Left cardiac atrium (tissue), 4 donors: ENCODE data around the gene CENPF. TPM values are rescaled to one million over a fixed set of nuclear protein-coding genes. Genes with fewer than 3 reads are reported as not detected.
A peak's percentile ranks its signal among the peaks of the same experiment; 100 is the strongest.
"Not testable (repeated sequence)": the region's sequence is repeated elsewhere in the genome, so short reads cannot be mapped to it uniquely, and the experiment has no call there.

Experiments used
- ATAC-seq, 2 donors: fragments of 200-7000 bp; cut with Tn5 transposase; one replicate each; pipeline ENCODE4 v1.9.1; 2020; ENCODE audit warnings: mild to moderate bottlenecking in 2 of 2, moderate library complexity in 2 of 2
- DNase-seq: peaks from one replicate; pipeline ENCODE4 v3.0.0-alpha.2; 2020
- intact Hi-C, 2 donors: fragments of 100-400 bp; cut with DNase I; formaldehyde crosslinking; loops; one replicate each; pipeline versions ENCODE4 v1.14.1 to v1.15.1; 2022 to 2023
- long read RNA-seq: library from polyadenylated mRNA; unstranded; transcript quantifications from one replicate; pipeline ENCODE4 v2.0.0, GENCODE V29; 2021
- total RNA-seq, 2 donors: library from RNA; stranded (reverse); fragmentation: NEBNext Ultra II Directional; extraction: Animal tissue kit (Norgen Biotek cat#: 25700); gene quantifications; one replicate each; pipeline ENCODE4 v1.2.1, GENCODE V29; 2021
- donor health status: DM: no; HTN: yes; CAD: no.
- donor health status: DM: no; HTN: yes; CAD: no; lungs with severe emphysema.
- donor health status: DM: yes; HTN: yes; CAD: no.
- donor health status: Dilated cardiomyopathy.

CENPF gene, protein sequence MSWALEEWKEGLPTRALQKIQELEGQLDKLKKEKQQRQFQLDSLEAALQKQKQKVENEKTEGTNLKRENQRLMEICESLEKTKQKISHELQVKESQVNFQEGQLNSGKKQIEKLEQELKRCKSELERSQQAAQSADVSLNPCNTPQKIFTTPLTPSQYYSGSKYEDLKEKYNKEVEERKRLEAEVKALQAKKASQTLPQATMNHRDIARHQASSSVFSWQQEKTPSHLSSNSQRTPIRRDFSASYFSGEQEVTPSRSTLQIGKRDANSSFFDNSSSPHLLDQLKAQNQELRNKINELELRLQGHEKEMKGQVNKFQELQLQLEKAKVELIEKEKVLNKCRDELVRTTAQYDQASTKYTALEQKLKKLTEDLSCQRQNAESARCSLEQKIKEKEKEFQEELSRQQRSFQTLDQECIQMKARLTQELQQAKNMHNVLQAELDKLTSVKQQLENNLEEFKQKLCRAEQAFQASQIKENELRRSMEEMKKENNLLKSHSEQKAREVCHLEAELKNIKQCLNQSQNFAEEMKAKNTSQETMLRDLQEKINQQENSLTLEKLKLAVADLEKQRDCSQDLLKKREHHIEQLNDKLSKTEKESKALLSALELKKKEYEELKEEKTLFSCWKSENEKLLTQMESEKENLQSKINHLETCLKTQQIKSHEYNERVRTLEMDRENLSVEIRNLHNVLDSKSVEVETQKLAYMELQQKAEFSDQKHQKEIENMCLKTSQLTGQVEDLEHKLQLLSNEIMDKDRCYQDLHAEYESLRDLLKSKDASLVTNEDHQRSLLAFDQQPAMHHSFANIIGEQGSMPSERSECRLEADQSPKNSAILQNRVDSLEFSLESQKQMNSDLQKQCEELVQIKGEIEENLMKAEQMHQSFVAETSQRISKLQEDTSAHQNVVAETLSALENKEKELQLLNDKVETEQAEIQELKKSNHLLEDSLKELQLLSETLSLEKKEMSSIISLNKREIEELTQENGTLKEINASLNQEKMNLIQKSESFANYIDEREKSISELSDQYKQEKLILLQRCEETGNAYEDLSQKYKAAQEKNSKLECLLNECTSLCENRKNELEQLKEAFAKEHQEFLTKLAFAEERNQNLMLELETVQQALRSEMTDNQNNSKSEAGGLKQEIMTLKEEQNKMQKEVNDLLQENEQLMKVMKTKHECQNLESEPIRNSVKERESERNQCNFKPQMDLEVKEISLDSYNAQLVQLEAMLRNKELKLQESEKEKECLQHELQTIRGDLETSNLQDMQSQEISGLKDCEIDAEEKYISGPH (N-terminal part only)
- 1 to 10 TPM in 1 of 2 donors, under 1 TPM in 1; 0.60 to 1.6 TPM for total RNA-seq
- long read RNA-seq, result 0 reads

GRCh38 chr1:214602764-214603657 is at the start of gene CENPF:
Gene CENPF, plus strand, starts transcription at chr1:214603195. Its CDS starts 10,560 bp downstream, at chr1:214613755.
- DNase-seq, result peak; percentile 96
- ATAC-seq, result peak; percentile 100
- intact Hi-C loops, result no loop called here

- intact Hi-C loops, result no loop called here
- ATAC-seq, result peak in 1 of 2 donors; percentile 90
- no peak for DNase-seq
These were observed 44.9 kb upstream of the CENPF start for GRCh38 chr1:214557952-214558735.

- no peak for DNase-seq
- intact Hi-C loops, result no loop called here
These were observed 39.1 kb upstream of the CENPF start for GRCh38 chr1:214563881-214564280.

DNA sequence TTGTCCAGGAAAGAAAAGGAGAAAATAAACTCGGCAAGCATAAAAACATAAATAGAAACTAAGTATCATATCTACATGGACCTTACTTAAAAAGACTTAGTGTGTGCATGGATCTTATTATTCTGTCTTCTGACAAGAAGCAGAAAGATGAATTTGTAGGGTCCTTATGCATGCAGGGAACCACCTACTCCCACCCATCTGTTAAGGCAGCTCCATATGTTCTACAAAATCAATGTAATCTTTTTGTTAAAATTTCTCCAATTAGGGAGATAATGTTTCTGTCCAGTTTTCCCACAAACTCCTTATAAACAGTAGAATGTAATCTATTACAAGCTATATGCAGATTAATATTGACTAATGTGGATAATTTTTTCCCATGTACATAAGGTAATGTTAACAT is 37.7 kb upstream of the CENPF start:
- intact Hi-C loops, result no loop called here
- DNase-seq (no peak), ATAC-seq (no peak)

More at GRCh38 chr1:214563881-214564280, 39.1 kb upstream of the CENPF start:
- ATAC-seq, result no peak

GRCh38 chr1:214566158-214567104 is 36.6 kb upstream of the CENPF start:
- peak in 1 of 2 donors; percentile 48 for ATAC-seq

GRCh38 chr1:214567481-214567980 is 35.5 kb upstream of the CENPF start:
- intact Hi-C loops, result no loop called here
- DNase-seq (no peak), ATAC-seq (no peak)

More at GRCh38 chr1:214566158-214567104, 36.6 kb upstream of the CENPF start:
- peak; percentile 28 for DNase-seq
- intact Hi-C loops, result no loop called here

- intact Hi-C loops, result no loop called here
- peak; percentile 34 to 72 for ATAC-seq
- DNase-seq, result no peak
These were observed 34.7 kb upstream of the CENPF start for GRCh38 chr1:214568328-214568727.

- DNase-seq (no peak), ATAC-seq (peak in 1 of 2 donors; percentile 78)
- intact Hi-C loops, result no loop called here
These were observed 33.5 kb upstream of the CENPF start for GRCh38 chr1:214569357-214570004.

- intact Hi-C loops, result no loop called here
- DNase-seq (no peak), ATAC-seq (peak in 1 of 2 donors; percentile 46)
These were observed 32.6 kb upstream of the CENPF start for GRCh38 chr1:214570442-214570841.

GRCh38 chr1:214571281-214571680 is 31.7 kb upstream of the CENPF start:
- no peak for ATAC-seq
- intact Hi-C loops, result no loop called here
- DNase-seq, result no peak

DNA sequence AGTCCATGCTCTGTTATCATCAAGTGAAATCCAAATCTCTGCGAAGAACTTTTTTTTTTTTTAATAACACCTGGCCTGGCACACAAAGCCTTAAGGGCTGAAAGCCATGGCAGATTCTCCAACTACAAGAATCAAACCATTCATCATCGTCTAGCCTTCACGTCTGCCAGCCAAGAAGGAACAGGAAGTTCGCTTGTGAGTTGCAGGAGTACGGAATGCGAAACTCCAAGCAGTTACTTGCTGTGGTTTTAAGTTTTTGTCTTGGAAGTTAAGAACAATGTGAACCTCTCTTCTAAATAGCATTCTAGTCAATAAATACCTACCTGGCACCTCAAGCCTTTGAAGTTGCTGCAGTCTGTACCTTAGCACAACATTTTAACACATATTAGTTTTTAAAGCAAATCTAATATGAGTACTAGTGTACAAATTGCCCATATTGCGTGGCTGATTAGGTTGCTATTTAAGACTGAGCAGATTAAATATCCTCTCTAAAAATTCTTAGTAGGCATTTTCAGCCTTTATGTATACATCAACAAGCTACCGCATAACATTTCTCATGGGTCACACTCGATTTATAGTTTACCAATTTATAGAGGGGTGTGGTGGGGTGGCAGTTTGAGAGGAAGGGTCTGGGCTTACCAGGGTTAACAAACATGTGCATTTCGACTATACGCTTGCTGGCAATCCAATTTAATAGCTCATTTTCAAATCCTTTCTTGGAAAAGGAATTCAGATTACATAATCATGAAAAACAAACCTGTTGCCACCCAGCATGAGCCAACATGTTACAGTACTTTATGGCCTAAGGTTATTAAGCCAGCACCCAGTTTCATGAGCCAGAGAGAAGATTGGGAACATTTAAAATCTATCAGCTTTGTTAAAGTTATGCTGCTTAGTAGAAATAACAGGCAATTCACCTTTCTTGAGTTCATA is 29.3 kb upstream of the CENPF start:
- intact Hi-C loops, result no loop called here
- DNase-seq, result no peak
- ATAC-seq, result peak in 1 of 2 donors; percentile 39

DNA sequence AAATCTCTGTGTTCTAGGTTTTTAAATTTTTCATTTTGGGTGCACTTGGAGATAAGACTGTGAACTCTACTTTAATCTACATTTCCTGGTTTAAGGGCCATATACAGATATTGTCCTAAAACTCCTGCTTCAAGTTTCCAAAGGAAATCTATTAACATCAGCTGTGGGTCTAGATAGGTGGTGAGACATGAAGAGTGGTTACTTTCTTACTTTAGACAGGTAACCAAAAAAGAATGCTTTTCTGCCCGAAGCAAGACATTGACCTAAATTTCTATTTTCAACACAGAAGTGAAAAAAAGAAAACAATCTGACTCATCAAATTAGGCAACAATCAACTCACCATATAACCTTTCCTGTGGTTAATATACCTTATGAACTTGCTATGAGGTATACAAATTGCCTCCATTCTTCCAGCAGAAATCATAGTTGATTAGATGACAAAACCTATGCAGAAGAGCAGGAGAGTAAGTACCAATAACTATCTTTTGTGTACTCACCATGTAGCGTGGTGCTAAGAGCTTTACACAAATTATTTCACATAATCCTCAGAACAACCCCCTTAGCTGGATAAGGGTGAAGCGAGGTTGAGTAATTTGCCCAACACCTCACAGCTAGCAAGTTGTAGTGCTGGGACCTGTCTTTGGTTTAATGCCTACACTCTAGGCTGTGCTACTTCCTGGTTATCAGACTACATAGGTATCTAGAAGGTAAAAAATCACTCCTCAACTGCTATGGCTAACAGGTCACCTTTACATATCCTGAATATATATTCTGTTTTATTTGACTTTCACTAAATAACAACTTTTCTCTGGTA is 28.2 kb upstream of the CENPF start:
- intact Hi-C loops, result no loop called here
- ATAC-seq, result peak in 1 of 2 donors; percentile 28
- no peak for DNase-seq

DNA sequence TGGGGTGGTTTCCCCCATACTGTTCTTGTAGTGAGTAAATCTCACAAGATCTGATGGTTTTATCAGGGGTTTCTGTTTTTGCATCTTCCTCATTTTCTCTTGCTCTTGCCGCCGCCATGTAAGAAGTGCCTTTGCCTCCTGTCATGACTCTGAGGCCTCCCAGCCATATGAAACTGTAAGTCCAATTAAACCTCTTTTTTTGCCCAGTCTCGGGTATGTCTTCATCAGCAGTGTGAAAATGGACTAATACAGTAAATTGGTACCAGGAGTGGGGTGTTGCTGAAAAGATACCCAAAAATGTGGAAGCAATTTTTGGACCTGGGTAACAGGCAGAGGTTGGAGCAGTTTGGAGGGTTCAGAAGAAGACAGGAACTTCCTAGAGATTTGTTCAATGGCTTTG is 26.9 kb upstream of the CENPF start:
- ATAC-seq, intact Hi-C loops, DNase-seq: not testable (repeated sequence)

DNA sequence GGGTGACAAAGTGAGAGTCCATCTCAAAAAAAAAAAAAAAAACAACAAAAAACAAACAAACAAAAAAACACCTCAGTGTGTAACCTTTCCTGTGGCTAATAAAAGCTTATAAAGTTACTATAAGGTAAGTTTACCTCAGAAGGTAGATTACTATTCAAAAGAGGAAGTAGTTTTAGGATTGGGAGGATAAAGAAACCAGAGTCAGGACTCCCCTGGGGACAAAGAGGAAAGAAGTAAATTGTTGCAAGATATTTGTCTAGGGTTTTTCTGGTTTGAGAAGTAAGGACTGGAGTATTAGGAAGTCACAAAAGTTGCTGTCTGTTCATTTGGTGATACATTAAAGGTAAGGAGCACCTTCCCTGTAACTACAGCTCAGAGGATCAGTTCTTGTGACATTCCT is 23.8 kb upstream of the CENPF start:
- DNase-seq (no peak), ATAC-seq (no peak)
- intact Hi-C loops, result no loop called here
